Fibroblast of skin of abdomen (primary cell): ENCODE data around the gene DAAM2.
A peak's percentile ranks its signal among the peaks of the same experiment; 100 is the strongest.

ENCODE experiments used
- DNase-seq: peaks from one replicate; pipeline ENCODE4 v3.0.0-alpha.2; 2013

DAAM2 gene

GRCh38 chr6:39787322-39787721 lies 4.9 kb upstream of the DAAM2 start:
- DNase-seq = no peak

- no peak for DNase-seq
Observed at GRCh38 chr6:39790772-39791171, 1.4 kb upstream of the DAAM2 start.

DNA sequence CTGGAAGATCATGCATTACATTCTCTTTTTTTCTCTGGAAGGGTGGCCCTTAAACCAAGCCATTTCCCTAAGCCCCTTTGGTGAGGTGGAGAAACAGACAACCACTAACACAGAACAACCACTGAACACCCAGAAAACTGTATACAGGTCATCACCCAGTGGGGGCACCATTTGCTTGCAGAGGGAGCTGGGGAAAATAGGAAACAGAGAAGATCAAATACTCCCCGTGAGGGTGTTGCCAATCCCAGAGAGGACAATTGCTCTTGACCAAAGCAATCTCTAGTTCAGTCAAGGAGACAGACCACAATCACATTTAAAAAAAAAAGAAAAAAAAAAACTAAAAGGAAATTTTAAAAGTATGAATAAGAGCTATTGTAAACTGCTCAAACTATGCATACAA lies 865 bp upstream of the DAAM2 start:
- DNase-seq = no peak

DNA sequence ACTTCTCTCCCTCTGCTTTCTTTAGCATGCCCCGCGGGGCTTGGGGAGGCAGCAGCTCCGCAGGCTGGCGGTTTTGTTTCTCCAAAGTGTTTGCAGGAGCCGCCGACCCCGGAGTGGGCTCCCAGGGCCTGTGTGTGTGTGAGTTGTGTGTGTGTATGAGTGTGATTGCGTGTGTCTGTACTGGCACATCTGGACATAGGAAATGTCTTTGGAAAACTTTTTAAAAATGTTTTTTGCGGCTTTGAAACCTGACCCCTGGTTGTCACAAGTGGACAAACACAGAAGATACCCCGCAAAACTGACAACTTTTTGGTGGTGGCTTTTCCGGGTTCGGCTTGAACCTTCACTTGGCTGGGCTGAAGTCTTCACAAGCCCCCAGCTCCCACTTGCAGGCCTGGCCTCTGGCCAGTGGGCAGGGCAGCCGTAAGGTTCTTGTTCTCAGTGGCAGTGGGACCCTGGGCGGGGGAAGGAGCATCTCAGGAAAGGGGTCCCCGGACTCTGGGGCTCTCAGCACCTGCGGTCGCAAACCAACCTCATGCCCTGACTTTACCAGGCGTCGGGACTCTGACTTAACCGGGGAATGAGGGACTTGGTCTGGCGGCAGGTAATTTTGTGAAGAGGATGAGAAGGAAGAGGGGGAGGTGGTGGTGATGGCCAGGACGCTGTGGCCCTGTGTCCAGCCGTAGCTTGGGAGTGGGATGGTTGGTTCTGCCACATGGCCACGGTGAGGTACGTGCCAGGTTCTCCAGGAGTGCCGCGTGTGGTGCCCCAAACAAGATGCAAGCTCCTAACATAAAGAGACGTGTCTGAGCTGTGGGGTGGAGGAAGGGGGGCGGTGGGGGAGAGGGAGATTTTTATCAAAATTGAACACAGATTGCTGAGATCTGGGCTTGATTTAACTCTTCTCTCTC lies 619 bp downstream of the DAAM2 start:
- DNase-seq = no peak

DNA sequence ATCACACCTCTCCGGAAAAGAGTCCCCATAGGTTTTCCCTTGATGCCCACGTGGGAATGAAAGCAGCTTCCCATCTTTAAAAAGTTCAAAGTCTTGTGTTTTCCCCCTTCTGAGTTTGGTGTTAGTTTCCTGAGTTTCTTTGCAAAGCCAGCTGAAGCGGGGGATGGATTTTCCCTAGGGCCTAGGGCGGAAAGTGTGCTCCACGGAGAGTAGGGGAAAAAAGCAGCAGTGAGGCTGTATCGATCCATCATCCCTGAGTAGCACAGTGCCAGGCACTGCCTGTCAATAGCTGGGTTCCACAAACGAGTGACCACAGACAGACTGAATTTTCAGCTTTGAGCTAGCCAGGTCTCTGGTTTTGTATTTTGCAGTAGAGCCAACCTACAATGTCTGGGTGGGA lies 1.3 kb downstream of the DAAM2 start:
- DNase-seq = no peak

DNA sequence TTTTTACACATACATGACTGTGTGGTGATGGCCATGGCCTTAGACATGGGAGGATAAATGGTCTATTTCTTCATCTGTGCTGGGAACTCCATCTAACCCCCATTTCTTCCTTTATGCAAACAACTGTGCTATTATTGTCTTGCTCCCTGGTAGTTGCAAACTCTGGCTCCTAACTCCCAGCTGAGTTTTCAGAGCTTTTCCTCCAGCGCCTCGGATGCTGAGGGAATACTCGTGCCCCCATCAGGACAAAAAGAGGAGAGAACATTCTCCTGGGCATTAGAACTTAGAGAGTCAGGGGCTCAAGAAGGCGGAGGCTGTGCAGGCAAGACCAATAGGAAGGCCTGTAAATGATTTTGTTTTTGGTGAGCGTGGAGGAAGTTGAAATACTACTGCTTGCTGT lies 2.1 kb downstream of the DAAM2 start:
- DNase-seq = no peak

- DNase-seq = no peak
Observed at GRCh38 chr6:39797751-39798150, 5.6 kb downstream of the DAAM2 start.

- DNase-seq = no peak
Observed at GRCh38 chr6:39800034-39801032, 8.2 kb downstream of the DAAM2 start.

- no peak for DNase-seq
Observed at GRCh38 chr6:39801456-39802251, 9.5 kb downstream of the DAAM2 start.

DNA sequence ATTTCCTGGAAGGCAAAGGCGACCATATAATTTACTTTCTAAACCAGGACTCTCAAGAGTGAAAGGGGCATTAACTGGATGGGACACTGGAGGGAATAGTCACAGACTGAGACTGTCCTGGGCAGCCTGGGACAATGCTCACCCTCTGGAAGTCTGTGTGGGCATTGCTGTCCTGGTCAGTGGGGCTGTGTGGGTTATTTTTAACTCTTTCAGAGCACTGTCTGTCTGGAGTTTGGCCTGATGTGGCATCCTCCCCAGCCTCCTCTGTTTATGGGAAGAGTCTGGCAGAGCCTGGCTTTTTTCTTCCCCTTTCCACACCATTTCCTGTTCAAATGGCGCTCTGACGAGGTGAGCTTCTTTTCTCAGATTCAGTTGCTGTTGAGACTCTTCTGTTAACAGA lies 11.7 kb downstream of the DAAM2 start:
- no peak for DNase-seq

DNA sequence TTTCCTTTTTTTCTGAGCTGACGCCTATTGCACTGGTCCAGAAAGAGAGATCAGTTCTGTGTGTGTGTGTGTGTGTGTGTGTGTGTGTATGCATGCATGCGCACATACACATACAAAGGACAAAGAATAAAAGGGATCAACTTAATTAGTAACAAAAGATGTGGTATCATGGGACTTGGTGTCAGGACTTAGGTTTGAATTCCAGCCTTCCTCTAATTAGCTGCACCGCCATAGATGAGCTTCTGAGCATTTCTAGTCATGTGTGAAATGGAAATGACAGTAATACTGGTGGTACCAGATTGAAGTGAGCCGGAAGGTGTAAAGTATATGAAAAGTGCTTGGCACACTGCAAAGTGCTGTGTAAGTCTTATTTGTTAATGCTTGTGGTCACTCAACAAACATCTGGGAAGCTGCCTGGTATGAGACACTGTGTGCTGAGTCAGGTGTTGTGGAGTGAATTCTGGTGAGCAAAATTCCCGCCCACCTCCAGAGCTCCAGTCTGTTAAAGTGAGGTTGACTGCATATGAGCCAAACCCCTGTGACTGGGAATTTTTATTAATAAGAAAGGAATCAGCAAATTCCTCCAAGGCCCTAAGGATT lies 12.4 kb downstream of the DAAM2 start:
- peak; percentile 86 for DNase-seq

DNA sequence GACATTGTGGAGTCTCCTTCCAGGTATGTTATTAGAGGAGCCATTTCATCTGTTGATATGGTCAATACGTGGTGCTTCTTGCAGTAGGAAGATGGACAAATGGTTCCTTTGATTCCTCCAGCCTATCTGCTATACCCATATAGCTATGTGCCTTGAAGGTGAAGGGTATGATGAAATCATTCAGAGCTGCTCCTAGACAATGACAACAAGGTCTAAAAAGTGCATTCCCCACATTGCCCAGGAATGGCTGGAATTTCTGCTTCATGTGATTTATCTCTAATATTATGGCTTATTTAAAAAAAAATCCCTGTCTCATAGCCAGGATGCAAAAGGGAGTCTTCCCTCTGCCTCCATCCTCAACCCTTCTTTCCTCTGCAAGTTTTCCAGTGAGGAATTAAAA lies 14.1 kb downstream of the DAAM2 start:
- DNase-seq = peak; percentile 86

- DNase-seq = no peak
Observed at GRCh38 chr6:39808346-39808745, 16.2 kb downstream of the DAAM2 start.

GRCh38 chr6:39808964-39809363 lies 16.8 kb downstream of the DAAM2 start:
- DNase-seq = no peak

- no peak for DNase-seq
Observed at GRCh38 chr6:39811835-39812345, 19.7 kb downstream of the DAAM2 start.

DNA sequence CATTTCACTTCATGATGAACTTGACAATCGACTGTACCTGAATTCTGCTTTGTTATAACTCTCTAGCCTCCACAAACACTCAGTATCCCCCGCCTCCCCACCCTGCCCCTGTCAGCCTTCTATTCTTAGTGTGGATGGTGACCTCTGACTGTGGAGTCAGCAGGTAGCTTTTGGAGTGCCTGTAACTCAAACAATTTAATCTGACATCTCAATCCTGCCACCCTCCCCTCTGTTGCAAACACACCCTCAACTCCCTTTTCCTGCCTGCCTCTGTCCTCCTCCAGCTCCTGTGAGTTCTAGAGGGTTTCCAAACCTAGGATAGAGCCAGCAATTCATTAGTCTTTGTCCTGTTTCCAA lies 20.3 kb downstream of the DAAM2 start:
- no peak for DNase-seq

DNA sequence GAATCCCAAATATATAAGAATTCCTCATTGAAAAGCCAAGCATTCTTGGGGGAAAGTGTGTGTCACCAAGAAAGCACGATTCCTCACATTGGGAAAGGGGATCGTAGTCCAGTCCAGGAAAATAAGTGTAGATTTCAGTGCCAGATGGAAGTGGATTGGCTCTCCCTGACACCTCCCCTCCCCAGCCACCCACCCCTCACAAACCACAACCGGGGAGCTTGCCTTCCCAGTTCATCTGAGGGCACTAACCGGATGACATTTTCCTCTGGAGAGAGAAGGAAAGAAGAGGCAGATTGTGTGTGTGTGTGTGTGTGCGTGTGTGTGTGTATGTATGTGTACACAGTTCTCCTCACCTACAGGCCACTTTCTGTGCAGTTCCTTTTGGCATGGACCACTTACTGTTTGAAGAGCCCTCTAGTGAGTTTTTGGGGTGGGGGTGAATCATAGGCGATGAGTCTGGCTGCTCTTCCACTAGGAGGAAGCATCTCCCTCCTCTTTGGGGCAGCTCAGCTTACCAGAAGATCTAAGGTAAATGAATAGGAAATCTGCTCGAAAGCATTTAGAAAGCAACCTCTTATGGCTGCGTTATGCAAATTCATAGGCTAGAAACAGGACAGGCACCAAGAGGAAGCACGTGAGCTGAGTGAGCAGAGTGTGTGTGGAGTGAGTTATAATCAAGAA lies 20.8 kb downstream of the DAAM2 start:
- DNase-seq = peak; percentile 99

GRCh38 chr6:39814236-39814635 lies 22.1 kb downstream of the DAAM2 start:
- no peak for DNase-seq

DNA sequence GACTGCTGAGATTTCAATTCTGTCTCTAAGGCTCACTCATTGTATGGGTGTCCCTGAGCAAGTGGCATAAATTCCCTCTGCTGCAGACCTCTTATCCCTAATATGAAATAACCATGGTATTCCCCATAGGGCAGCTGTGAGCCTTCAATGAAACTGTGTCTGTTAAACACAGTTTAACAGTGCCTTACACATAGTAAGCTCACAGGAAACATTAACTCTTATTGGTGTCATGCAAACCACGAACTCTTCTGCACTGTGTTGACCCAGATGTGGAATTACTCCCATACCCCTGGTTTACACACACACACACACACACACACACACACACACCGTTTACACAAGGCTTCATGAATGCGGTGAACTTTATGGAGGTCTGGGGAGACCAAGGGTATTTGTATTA lies 23.2 kb downstream of the DAAM2 start:
- DNase-seq = no peak

- no peak for DNase-seq
Observed at GRCh38 chr6:39816747-39817146, 24.6 kb downstream of the DAAM2 start.

DNA sequence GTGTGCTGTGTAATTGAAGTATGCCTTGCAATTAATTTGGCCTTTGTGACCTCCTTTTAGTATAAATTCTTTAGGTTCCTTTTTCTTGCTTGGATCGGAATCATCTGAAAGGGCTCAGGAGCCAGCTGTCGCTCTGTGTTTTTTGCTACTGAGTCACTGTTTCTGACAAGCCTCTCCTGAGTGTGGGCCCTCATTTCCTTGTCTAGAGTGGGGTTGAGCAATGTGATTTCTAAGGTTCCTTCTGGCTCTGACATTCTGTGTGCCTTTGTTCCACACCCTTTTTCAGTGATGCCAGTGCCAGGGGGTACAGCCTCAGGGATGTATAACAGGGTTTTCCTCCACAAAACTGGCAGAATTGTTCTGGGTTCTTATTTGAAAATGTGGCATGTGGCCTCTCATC lies 26.5 kb downstream of the DAAM2 start:
- DNase-seq = peak; percentile 62
